AG04450 (cell line): ENCODE measurements around the gene EIF5AL1. TPM values are rescaled to one million over a fixed set of nuclear protein-coding genes. Genes with fewer than 3 reads are reported as not detected.

Experiments used
- CTCF ChIA-PET: fragments of 300-600, 350-600 bp; formaldehyde crosslinking; extraction: SDS; loops from one replicate; lab custom pipeline; 2022; ENCODE audit warnings: antibody characterized with exemption, inconsistent platforms; lab: Charles Lee
- POLR2A ChIA-PET: fragments of 350-600 bp; formaldehyde crosslinking; extraction: SDS; loops from one replicate; lab custom pipeline; 2021; ENCODE audit warnings: antibody characterized with exemption, inconsistent platforms; lab: Yijun Ruan, JAX
- DNase-seq: peaks from one replicate; pipeline ENCODE4 v3.0.0-alpha.2; 2011; ENCODE audit warnings: low read depth, low spot score
- H3K27ac ChIP-seq: one replicate; pipeline ENCODE4 v1.5.1; 2012; ENCODE audit warnings: low read depth, low read length, control low read depth
- H3K27me3 ChIP-seq: one replicate; pipeline ENCODE4 v1.6.0; 2012; ENCODE audit warnings: low read length; ENCODE audit not compliant: control insufficient read depth, insufficient read depth
- H3K4me3 ChIP-seq: 2 replicates; pipeline ENCODE4 v1.5.1; 2011; ENCODE audit warnings: mild to moderate bottlenecking, low read depth, low read length, control low read depth
- H3K9me3 ChIP-seq: 2 replicates; pipeline ENCODE4 v1.5.1; 2012; ENCODE audit warnings: low read length; ENCODE audit not compliant: control insufficient read depth, insufficient read depth
- CTCF ChIP-seq: IDR thresholded peaks from 2 replicates; pipeline ENCODE4 v1.5.1; 2011; ENCODE audit warnings: low read depth, low read length, control low read depth, inconsistent platforms
- polyA plus RNA-seq: library from polyadenylated mRNA; depleted of rRNA; stranded (reverse); fragments of >200 nt; gene quantifications from 2 replicates; pipeline ENCODE4 v1.2.3, GENCODE V29; 2011

EIF5AL1 gene
- polyA plus RNA-seq, 1 experiment: 1.1 TPM

- Histone ChIP-seq H3K27ac (no peak overlapping the region), H3K4me3 (no peak overlapping the region), H3K9me3 (no peaks in the 10 kb centered on the region), H3K27me3 (no peaks in the 10 kb centered on the region)
- ChIA-PET CTCF (interaction anchor here (3.4 kb wide), 1 partner anchor 95 kb away, joined by 28 read pairs; no protein-coding TSS in a partner anchor), POLR2A (no interaction called here)
- DNase-seq: no peak
- no peak for TF ChIP-seq CTCF
Observed at GRCh38 chr10:79470096-79470495, 42.2 kb upstream of the EIF5AL1 start.

- TF ChIP-seq CTCF: no peak
- H3K27me3 ChIP-seq: no peaks in the 10 kb centered on the region
- no peaks in the 10 kb centered on the region for H3K9me3 ChIP-seq
- H3K4me3 ChIP-seq: no peak overlapping the region
- POLR2A ChIA-PET: no interaction called here
- H3K27ac ChIP-seq: no peak overlapping the region
- CTCF ChIA-PET: interaction anchor here (0.8 to 1.7 kb wide), 2 partner anchors 16 to 98 kb away, joined by 3 to 5 read pairs; no protein-coding TSS in a partner anchor
- DNase-seq: no peak
Observed at GRCh38 chr10:79471776-79472175, 40.6 kb upstream of the EIF5AL1 start.

GRCh38 chr10:79472449-79472848 lies 39.9 kb upstream of the EIF5AL1 start:
- Histone ChIP-seq H3K9me3 (no peaks in the 10 kb centered on the region), H3K27me3 (no peaks in the 10 kb centered on the region), H3K4me3 (no peak overlapping the region), H3K27ac (no peak overlapping the region)
- ChIA-PET CTCF (interaction anchor here (0.8 to 1.7 kb wide), 2 partner anchors 16 to 99 kb away, joined by 3 to 5 read pairs; no protein-coding TSS in a partner anchor), POLR2A (no interaction called here)
- TF ChIP-seq CTCF: no peak
- DNase-seq: no peak

GRCh38 chr10:79472951-79473350 lies 39.4 kb upstream of the EIF5AL1 start:
- POLR2A ChIA-PET: no interaction called here
- Histone ChIP-seq H3K27me3 (no peaks in the 10 kb centered on the region), H3K27ac (no peak overlapping the region), H3K4me3 (no peak overlapping the region), H3K9me3 (no peaks in the 10 kb centered on the region)
- no peak for DNase-seq
- no peak for TF ChIP-seq CTCF
- CTCF ChIA-PET: interaction anchor here (1.7 to 1.9 kb wide), 2 partner anchors 98 to 99 kb away, joined by 5 read pairs; no protein-coding TSS in a partner anchor

GRCh38 chr10:79473496-79474095 lies 38.7 kb upstream of the EIF5AL1 start:
- Histone ChIP-seq H3K4me3 (no peak overlapping the region), H3K9me3 (no peaks in the 10 kb centered on the region), H3K27me3 (no peaks in the 10 kb centered on the region), H3K27ac (no peak overlapping the region)
- ChIA-PET POLR2A (no interaction called here), CTCF (interaction anchor here (0.6 to 1.9 kb wide), 2 partner anchors 17 to 99 kb away, joined by 3 to 5 read pairs; no protein-coding TSS in a partner anchor)
- no peak for DNase-seq
- no peak for TF ChIP-seq CTCF
